Endothelial cell of umbilical vein (primary cell): ENCODE measurements around the gene SLC8A1.

Source experiments
- POLR2A ChIP-seq: IDR thresholded peaks from 2 replicates; pipeline ENCODE4 v1.6.1; 2012; ENCODE audit warnings: low read depth, mild to moderate bottlenecking, control low read depth, low read length
- POLR2AphosphoS5 ChIP-seq: IDR thresholded peaks from 2 replicates; pipeline ENCODE4 v1.6.1; 2012; ENCODE audit warnings: low read depth, mild to moderate bottlenecking, control low read depth, low read length, moderate library complexity; ENCODE audit not compliant: insufficient read depth
- TF ChIP-seq, protein P1 (sequence below), 2 donors: IDR thresholded peaks; 1 replicate in 1 of 2; 2 replicates in 1 of 2; pipeline ENCODE4 v1.5.1; 2011; ENCODE audit warnings: low read length in 2 of 2, mild to moderate bottlenecking in 2 of 2, moderate library complexity in 2 of 2, control low read depth in 1 of 2, inconsistent platforms in 1 of 2, low read depth in 1 of 2; ENCODE audit not compliant: insufficient read depth in 1 of 2; ENCODE audit errors: extremely low read depth in 1 of 2
- TF ChIP-seq, protein P2 (sequence below): IDR thresholded peaks from 2 replicates; pipeline ENCODE4 v1.6.1; 2011; ENCODE audit not compliant: insufficient read depth, insufficient read length

DNA sequence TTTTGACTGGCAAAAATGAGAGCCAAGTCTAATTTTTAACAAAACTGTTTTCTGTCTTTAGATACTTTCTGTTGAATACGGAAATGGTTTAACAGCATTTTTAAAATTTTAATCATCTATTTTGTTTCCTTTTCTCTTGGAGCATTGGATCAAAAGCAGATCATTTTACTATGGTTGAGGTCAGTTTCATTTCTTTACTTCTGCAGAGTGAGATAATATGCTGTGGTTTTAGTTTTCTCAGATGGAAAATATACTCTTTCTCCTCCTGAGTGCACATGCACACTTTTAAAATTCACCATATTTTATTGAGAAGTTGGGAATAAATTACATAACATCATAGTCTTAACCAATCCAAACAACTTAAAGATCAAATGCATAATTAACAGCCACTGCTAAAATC is 283.3 kb downstream of the SLC8A1 start:
- TF ChIP-seq, protein P1, sequence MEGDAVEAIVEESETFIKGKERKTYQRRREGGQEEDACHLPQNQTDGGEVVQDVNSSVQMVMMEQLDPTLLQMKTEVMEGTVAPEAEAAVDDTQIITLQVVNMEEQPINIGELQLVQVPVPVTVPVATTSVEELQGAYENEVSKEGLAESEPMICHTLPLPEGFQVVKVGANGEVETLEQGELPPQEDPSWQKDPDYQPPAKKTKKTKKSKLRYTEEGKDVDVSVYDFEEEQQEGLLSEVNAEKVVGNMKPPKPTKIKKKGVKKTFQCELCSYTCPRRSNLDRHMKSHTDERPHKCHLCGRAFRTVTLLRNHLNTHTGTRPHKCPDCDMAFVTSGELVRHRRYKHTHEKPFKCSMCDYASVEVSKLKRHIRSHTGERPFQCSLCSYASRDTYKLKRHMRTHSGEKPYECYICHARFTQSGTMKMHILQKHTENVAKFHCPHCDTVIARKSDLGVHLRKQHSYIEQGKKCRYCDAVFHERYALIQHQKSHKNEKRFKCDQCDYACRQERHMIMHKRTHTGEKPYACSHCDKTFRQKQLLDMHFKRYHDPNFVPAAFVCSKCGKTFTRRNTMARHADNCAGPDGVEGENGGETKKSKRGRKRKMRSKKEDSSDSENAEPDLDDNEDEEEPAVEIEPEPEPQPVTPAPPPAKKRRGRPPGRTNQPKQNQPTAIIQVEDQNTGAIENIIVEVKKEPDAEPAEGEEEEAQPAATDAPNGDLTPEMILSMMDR (IDR thresholded peaks at IDR 0.05; ENCODE audit: extremely low read depth in 1 of 2, insufficient read depth in 1 of 2, low read depth in 1 of 2, low read length in 2 of 2) = no peak
- TF ChIP-seq POLR2AphosphoS5 (no peak), POLR2A (no peak)
- TF ChIP-seq, protein P2, sequence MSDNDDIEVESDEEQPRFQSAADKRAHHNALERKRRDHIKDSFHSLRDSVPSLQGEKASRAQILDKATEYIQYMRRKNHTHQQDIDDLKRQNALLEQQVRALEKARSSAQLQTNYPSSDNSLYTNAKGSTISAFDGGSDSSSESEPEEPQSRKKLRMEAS = no peak
